ENCODE results near the gene APOBEC4.
"Not testable (repeated sequence)": the region's sequence is repeated elsewhere in the genome, so short reads cannot be mapped to it uniquely, and the experiment has no call there.

Gene APOBEC4

GRCh38 chr1:183652547-183653461 is at the start of gene APOBEC4:
APOBEC4 (minus strand) TSS chr1:183653316; CDS start chr1:183648781, 4,535 bp downstream.
- DNase-seq, result no peak

- DNase-seq, result no peak
These were observed 49.7 kb upstream of the APOBEC4 start for GRCh38 chr1:183702813-183703198.

GRCh38 chr1:183702087-183702812 is 49.1 kb upstream of the APOBEC4 start:
- DNase-seq, result peak; percentile 12

GRCh38 chr1:183699616-183700160 is 46.6 kb upstream of the APOBEC4 start:
- DNase-seq, result no peak

- DNase-seq, result no peak
These were observed 44.9 kb upstream of the APOBEC4 start for GRCh38 chr1:183697814-183698590.

- DNase-seq, result no peak
These were observed 43.9 kb upstream of the APOBEC4 start for GRCh38 chr1:183696981-183697380.

GRCh38 chr1:183694755-183695154 is 41.6 kb upstream of the APOBEC4 start:
- DNase-seq, result no peak

- DNase-seq, result no peak
These were observed 41.0 kb upstream of the APOBEC4 start for GRCh38 chr1:183694066-183694465.

GRCh38 chr1:183693521-183693920 is 40.4 kb upstream of the APOBEC4 start:
- DNase-seq, result no peak

- DNase-seq, result no peak
These were observed 36.7 kb upstream of the APOBEC4 start for GRCh38 chr1:183689762-183690204.

GRCh38 chr1:183688341-183689060 is 35.4 kb upstream of the APOBEC4 start:
- DNase-seq, result no peak

GRCh38 chr1:183687546-183688304 is 34.6 kb upstream of the APOBEC4 start:
- no peak for DNase-seq

GRCh38 chr1:183686229-183686628 is 33.1 kb upstream of the APOBEC4 start:
- no peak for DNase-seq

GRCh38 chr1:183685112-183685713 is 32.1 kb upstream of the APOBEC4 start:
- peak; percentile 56 for DNase-seq

GRCh38 chr1:183679363-183679762 is 26.2 kb upstream of the APOBEC4 start:
- DNase-seq, result not testable (repeated sequence)

GRCh38 chr1:183678819-183679218 is 25.7 kb upstream of the APOBEC4 start:
- DNase-seq, result no peak

- DNase-seq, result peak; percentile 72
These were observed 23.6 kb upstream of the APOBEC4 start for GRCh38 chr1:183676586-183677189.

GRCh38 chr1:183675883-183676585 is 22.9 kb upstream of the APOBEC4 start:
- DNase-seq, result no peak

- no peak for DNase-seq
These were observed 22.3 kb upstream of the APOBEC4 start for GRCh38 chr1:183675381-183675780.

- DNase-seq, result no peak
These were observed 21.8 kb upstream of the APOBEC4 start for GRCh38 chr1:183674886-183675285.

Data from EL (cell line).